ENCODE results near the gene TRIM54. TPM values are rescaled to one million over a fixed set of nuclear protein-coding genes. Genes with fewer than 3 reads are reported as not detected.

TRIM54 gene
- polyA plus RNA-seq, 1 donor from 2014 or later = not detected

DNA sequence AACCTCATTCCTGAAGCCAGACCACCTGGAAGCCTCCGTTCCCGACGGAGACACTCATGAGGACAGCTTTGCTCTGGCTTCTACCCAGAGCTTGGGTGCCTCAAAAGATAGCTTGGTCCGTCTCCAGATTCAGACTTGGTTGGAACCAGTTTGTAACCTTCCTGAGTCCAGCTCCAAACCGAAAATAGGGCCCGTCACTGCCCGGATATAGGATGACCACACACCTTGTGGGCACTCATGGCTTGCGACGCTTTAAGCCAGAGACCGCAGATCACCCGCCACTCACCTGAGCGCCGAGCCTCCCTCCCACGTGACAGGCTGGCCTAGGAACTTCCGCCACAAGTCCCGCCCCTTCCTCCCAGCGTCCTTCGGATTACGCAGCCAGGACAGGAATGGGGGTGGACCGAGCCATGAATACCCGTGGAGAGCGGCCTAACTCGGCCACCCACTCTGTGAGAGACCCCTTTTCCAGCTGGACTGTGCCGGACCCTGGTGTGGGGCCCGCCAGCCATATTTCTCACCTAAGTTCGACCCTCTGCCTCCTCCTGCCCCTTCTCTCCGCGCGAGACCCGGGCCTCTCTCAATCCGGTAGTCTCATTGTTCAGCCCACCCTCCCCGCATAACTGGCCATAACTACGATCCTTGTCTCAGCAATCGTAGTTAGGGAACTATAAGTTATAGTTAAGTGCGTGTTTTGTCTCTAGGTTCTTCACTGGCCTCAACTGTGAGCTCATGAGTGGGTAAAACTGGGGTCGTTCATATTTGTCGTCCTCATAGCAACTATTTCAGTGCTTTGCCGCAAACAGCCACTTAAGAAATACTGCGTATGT lies 40.8 kb downstream of the TRIM54 start, which contains the start of gene MPV17:
MPV17 (minus strand) TSS at position 332 of the 830 bp plus-strand sequence. CDS start 580 bp downstream, outside the sequence.
- Histone ChIP-seq H3K9me2 (ENCODE audit: insufficient read depth, low read length) (no peaks in the 10 kb centered on the region), H3K4me3 (ENCODE audit: low read length) (peak within 1 kb of the TSS; percentile 96), H3K9me3 (ENCODE audit: low read length) (no peaks in the 10 kb centered on the region), H3K9ac (ENCODE audit: low read length) (peak within 1 kb of the TSS; percentile 92), H3K27me3 (ENCODE audit: insufficient read depth, low read depth, low read length) (no peaks in the 10 kb centered on the region), H3F3A (ENCODE audit: insufficient read depth, low read length, poor library complexity, severe bottlenecking) (no peaks in the 10 kb centered on the region), H3K36me3 (ENCODE audit: insufficient read depth, low read length) (no peaks in the 10 kb centered on the region), H3K27ac (ENCODE audit: low read length) (peak within 1 kb of the TSS; percentile 89), H3K79me2 (replicated peaks; ENCODE audit: insufficient read depth, low read length) (peaks cover 4% of the 10 kb centered on the region), H3K4me2 (ENCODE audit: low read length) (peak within 1 kb of the TSS; percentile 98), H4K20me1 (ENCODE audit: insufficient read depth) (no peaks in the 10 kb centered on the region), H2AFZ (ENCODE audit: low read depth, low read length) (peak within 1 kb of the TSS; percentile 92)
- TF ChIP-seq RAD21 (conservative IDR thresholded peaks at IDR 0.05) (no peak), EZH2 (IDR thresholded peaks at IDR 0.05; ENCODE audit: borderline replicate concordance, insufficient read depth, low read length, poor library complexity, severe bottlenecking) (no peak), MXI1 (conservative IDR thresholded peaks at IDR 0.05; ENCODE audit: poor library complexity, severe bottlenecking) (peak; percentile 88), TAF1 (IDR thresholded peaks at IDR 0.05; ENCODE audit: low read depth) (peak; percentile 56), EP300 (conservative IDR thresholded peaks at IDR 0.05; ENCODE audit: poor library complexity, severe bottlenecking) (peak; percentile 42), POLR2AphosphoS5 (IDR thresholded peaks at IDR 0.05) (peak; percentile 99), SMC3 (conservative IDR thresholded peaks at IDR 0.05; ENCODE audit: poor library complexity) (no peak)
- TF ChIP-seq, protein P1, sequence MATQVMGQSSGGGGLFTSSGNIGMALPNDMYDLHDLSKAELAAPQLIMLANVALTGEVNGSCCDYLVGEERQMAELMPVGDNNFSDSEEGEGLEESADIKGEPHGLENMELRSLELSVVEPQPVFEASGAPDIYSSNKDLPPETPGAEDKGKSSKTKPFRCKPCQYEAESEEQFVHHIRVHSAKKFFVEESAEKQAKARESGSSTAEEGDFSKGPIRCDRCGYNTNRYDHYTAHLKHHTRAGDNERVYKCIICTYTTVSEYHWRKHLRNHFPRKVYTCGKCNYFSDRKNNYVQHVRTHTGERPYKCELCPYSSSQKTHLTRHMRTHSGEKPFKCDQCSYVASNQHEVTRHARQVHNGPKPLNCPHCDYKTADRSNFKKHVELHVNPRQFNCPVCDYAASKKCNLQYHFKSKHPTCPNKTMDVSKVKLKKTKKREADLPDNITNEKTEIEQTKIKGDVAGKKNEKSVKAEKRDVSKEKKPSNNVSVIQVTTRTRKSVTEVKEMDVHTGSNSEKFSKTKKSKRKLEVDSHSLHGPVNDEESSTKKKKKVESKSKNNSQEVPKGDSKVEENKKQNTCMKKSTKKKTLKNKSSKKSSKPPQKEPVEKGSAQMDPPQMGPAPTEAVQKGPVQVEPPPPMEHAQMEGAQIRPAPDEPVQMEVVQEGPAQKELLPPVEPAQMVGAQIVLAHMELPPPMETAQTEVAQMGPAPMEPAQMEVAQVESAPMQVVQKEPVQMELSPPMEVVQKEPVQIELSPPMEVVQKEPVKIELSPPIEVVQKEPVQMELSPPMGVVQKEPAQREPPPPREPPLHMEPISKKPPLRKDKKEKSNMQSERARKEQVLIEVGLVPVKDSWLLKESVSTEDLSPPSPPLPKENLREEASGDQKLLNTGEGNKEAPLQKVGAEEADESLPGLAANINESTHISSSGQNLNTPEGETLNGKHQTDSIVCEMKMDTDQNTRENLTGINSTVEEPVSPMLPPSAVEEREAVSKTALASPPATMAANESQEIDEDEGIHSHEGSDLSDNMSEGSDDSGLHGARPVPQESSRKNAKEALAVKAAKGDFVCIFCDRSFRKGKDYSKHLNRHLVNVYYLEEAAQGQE (IDR thresholded peaks at IDR 0.05; ENCODE audit: borderline replicate concordance) = peak; percentile 77
- TF ChIP-seq, protein P2, sequence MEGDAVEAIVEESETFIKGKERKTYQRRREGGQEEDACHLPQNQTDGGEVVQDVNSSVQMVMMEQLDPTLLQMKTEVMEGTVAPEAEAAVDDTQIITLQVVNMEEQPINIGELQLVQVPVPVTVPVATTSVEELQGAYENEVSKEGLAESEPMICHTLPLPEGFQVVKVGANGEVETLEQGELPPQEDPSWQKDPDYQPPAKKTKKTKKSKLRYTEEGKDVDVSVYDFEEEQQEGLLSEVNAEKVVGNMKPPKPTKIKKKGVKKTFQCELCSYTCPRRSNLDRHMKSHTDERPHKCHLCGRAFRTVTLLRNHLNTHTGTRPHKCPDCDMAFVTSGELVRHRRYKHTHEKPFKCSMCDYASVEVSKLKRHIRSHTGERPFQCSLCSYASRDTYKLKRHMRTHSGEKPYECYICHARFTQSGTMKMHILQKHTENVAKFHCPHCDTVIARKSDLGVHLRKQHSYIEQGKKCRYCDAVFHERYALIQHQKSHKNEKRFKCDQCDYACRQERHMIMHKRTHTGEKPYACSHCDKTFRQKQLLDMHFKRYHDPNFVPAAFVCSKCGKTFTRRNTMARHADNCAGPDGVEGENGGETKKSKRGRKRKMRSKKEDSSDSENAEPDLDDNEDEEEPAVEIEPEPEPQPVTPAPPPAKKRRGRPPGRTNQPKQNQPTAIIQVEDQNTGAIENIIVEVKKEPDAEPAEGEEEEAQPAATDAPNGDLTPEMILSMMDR (IDR thresholded peaks at IDR 0.05; ENCODE audit: poor library complexity, severe bottlenecking) = no peak

DNA sequence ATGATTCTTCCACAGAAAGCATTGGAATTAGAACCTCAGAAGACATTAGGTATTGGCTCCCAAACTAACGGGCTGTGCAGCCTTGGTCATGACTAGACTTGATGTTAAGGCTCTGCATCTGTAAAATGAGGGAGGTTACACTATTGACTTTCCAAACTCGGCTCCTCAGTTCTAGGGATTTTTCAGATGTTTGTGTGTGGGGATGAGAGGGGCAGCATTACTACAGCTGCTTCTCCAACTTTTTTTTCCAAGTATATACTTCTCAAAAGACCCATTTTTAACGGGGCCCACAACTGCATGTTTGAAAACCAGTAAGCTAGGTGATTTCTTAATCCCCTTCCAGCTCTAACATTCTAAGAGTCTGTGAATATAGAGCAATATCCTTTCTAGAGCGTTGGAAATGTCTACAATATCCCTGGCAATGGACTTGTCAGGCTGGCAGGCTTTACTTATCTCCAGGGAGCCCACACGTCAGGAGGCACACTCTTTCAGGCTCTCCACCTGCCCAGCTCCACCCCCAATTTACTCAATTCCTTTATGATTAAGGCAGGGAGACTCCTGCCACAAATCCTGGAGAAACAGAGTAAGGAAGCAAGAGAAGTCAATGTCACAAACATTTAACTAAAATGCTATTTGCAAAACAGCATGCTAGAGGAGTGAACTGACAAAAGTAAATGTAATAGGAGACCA lies 41.5 kb downstream of the TRIM54 start:
- peak overlapping the region; percentile 89 for H3K27ac ChIP-seq (ENCODE audit: low read length)
- H3K4me2 ChIP-seq (ENCODE audit: low read length) = peak overlapping the region; percentile 91
- H3K27me3 ChIP-seq (ENCODE audit: insufficient read depth, low read depth, low read length) = no peaks in the 10 kb centered on the region
- peak overlapping the region; percentile 92 for H3K9ac ChIP-seq (ENCODE audit: low read length)
- H3K4me3 ChIP-seq (ENCODE audit: low read length) = peak overlapping the region; percentile 96
- no peaks in the 10 kb centered on the region for H3K9me2 ChIP-seq (ENCODE audit: insufficient read depth, low read length)
- H3K9me3 ChIP-seq (ENCODE audit: low read length) = no peaks in the 10 kb centered on the region
- H3K36me3 ChIP-seq (ENCODE audit: insufficient read depth, low read length) = peaks cover 2% of the 10 kb centered on the region
- no peaks in the 10 kb centered on the region for H3F3A ChIP-seq (ENCODE audit: insufficient read depth, low read length, poor library complexity, severe bottlenecking)
- H3K79me2 ChIP-seq (replicated peaks; ENCODE audit: insufficient read depth, low read length) = peaks cover 4% of the 10 kb centered on the region
- H2AFZ ChIP-seq (ENCODE audit: low read depth, low read length) = peak overlapping the region; percentile 92
- TF ChIP-seq SMC3 (conservative IDR thresholded peaks at IDR 0.05; ENCODE audit: poor library complexity) = no peak
- no peak for TF ChIP-seq EP300 (conservative IDR thresholded peaks at IDR 0.05; ENCODE audit: poor library complexity, severe bottlenecking)
- no peak for TF ChIP-seq MXI1 (conservative IDR thresholded peaks at IDR 0.05; ENCODE audit: poor library complexity, severe bottlenecking)
- TF ChIP-seq POLR2AphosphoS5 (IDR thresholded peaks at IDR 0.05) = no peak
- TF ChIP-seq TAF1 (IDR thresholded peaks at IDR 0.05; ENCODE audit: low read depth) = no peak
- TF ChIP-seq, protein P2 (IDR thresholded peaks at IDR 0.05; ENCODE audit: poor library complexity, severe bottlenecking) = no peak
- TF ChIP-seq, protein P1 (IDR thresholded peaks at IDR 0.05; ENCODE audit: borderline replicate concordance) = no peak
- no peak for TF ChIP-seq RAD21 (conservative IDR thresholded peaks at IDR 0.05)
- no peak for TF ChIP-seq EZH2 (IDR thresholded peaks at IDR 0.05; ENCODE audit: borderline replicate concordance, insufficient read depth, low read length, poor library complexity, severe bottlenecking)
- H4K20me1 ChIP-seq (ENCODE audit: insufficient read depth) = no peaks in the 10 kb centered on the region

All from neural cell (in vitro differentiated cells).